ENCODE data around the gene TMEM235. TPM values are rescaled to one million over a fixed set of nuclear protein-coding genes. Genes with fewer than 3 reads are reported as not detected.

TMEM235 gene
- total and polyA plus RNA-seq, 9 of the 15 experiments (the other 6 are each of a cell fraction or from before 2014, with no cell fraction given), result not detected

- no peak for TF ChIP-seq ZNF232 (CRISPR knock-in tag; IDR thresholded peaks at IDR 0.05)
- no peak for TF ChIP-seq HOXB6 (CRISPR knock-in tag; IDR thresholded peaks at IDR 0.05; ENCODE audit: borderline replicate concordance)
- TF ChIP-seq ZNF699 (CRISPR knock-in tag; IDR thresholded peaks at IDR 0.05; ENCODE audit: insufficient replicate concordance), result no peak
- peak; percentile 59; the same call in 1 of the 2 replicates for TF ChIP-seq TOE1 (IDR thresholded peaks at IDR 0.05; ENCODE audit: borderline replicate concordance)
- no peak for TF ChIP-seq TOE1 (CRISPR knock-in tag; IDR thresholded peaks at IDR 0.05; ENCODE audit: borderline replicate concordance, low read depth)
- no peak for TF ChIP-seq MLX (CRISPR knock-in tag; conservative IDR thresholded peaks at IDR 0.05)
- no peak for TF ChIP-seq NFIX (CRISPR knock-in tag; IDR thresholded peaks at IDR 0.05; ENCODE audit: low read depth)
- TF ChIP-seq SRF (CRISPR knock-in tag; IDR thresholded peaks at IDR 0.05), result no peak; a peak in 1 of 4 replicates
- TF ChIP-seq ZNF23 (CRISPR knock-in tag; IDR thresholded peaks at IDR 0.05), result no peak
- 0 out of 2 replicates have a peak, but pooled peaks have one; percentile 35 for TF ChIP-seq MXI1 (IDR thresholded peaks at IDR 0.05; ENCODE audit: low read depth, low read length)
- 0 out of 2 replicates have a peak, but pooled peaks have one; percentile 39 for TF ChIP-seq EGR1 (conservative IDR thresholded peaks at IDR 0.05)
- no peak for TF ChIP-seq CBFB (CRISPR knock-in tag; IDR thresholded peaks at IDR 0.05)
- TF ChIP-seq ZNF592 (IDR thresholded peaks at IDR 0.05), result peak; percentile 91
- TF ChIP-seq FOXP4 (CRISPR knock-in tag; IDR thresholded peaks at IDR 0.05; ENCODE audit: borderline replicate concordance), result 0 out of 2 replicates have a peak, but pooled peaks have one; percentile 22
These were observed 19.7 kb downstream of the TMEM235 start (continued) for GRCh38 chr17:78250891-78251772.
